Activated B cell treated with CpG ODN at 0.5 μM for 24 hours (primary cell): ENCODE results near the gene NKX2-8. TPM values are rescaled to one million over a fixed set of nuclear protein-coding genes. Genes with fewer than 3 reads are reported as not detected.

Experiments used
- ATAC-seq: fragments of 200-7000 bp; cut with Tn5 transposase; one replicate; pipeline ENCODE4 v1.10.0; 2021; ENCODE audit warnings: low read depth, mild to moderate bottlenecking, moderate library complexity
- CTCF ChIA-PET: fragments of 350-600 bp; sonication (Branson Sonifier 250); formaldehyde crosslinking; loops from one replicate; lab custom pipeline; 2021; ENCODE audit warnings: antibody characterized with exemption; lab: Charles Lee
- POLR2A ChIA-PET: fragments of 350-600 bp; sonication (Branson Sonifier 250); formaldehyde crosslinking; loops from one replicate; lab custom pipeline; 2021; ENCODE audit warnings: antibody characterized with exemption; lab: Charles Lee
- DNase-seq: peaks from one replicate; pipeline ENCODE4 v3.0.0; 2022
- H3K27ac Mint-ChIP-seq: one replicate; pipeline ENCODE4 v1.8.0; 2020; ENCODE audit warnings: mixed read lengths
- H3K27me3 Mint-ChIP-seq: one replicate; pipeline ENCODE4 v1.8.0; 2021; ENCODE audit warnings: mixed read lengths
- H3K36me3 Mint-ChIP-seq: one replicate; pipeline ENCODE4 v1.8.0; 2021; ENCODE audit warnings: low read depth, mixed read lengths
- H3K4me1 Mint-ChIP-seq: one replicate; pipeline ENCODE4 v1.8.0; 2021; ENCODE audit warnings: mixed read lengths
- H3K4me3 Mint-ChIP-seq: one replicate; pipeline ENCODE4 v1.8.0; 2020; ENCODE audit warnings: mild to moderate bottlenecking, mixed read lengths
- H3K9me3 Mint-ChIP-seq: one replicate; pipeline ENCODE4 v1.8.0; 2020; ENCODE audit warnings: mixed read lengths
- CTCF ChIP-seq: fragments of 200-600 bp; IDR thresholded peaks from one replicate; pipeline ENCODE4 v1.8.0; 2022; ENCODE audit warnings: antibody characterized with exemption, mild to moderate bottlenecking
- intact Hi-C: fragments of 100-400 bp; cut with micrococcal nuclease; formaldehyde crosslinking; loops from one replicate; pipeline ENCODE4 v1.15.1; 2024
- total RNA-seq: library from RNA; stranded (reverse); gene quantifications from 2 replicates; pipeline ENCODE4 v1.2.3, GENCODE V29; 2022

The NKX2-8 gene
- total RNA-seq, 1 donor from 2014 or later = not detected

GRCh38 chr14:36604757-36605505, 22.5 kb upstream of the NKX2-8 start:
- no peak for DNase-seq
- peaks cover 13% of the 10 kb centered on the region for H3K27me3 Mint-ChIP-seq

GRCh38 chr14:36600431-36600830, 18.0 kb upstream of the NKX2-8 start:
- intact Hi-C loops = no loop called here
- DNase-seq (no peak), ATAC-seq (no peak)
- Mint-ChIP-seq H3K27me3 (peaks cover 10% of the 10 kb centered on the region), H3K4me1 (no peaks in the 10 kb centered on the region), H3K9me3 (peaks cover 2% of the 10 kb centered on the region), H3K4me3 (no peak overlapping the region), H3K27ac (no peak overlapping the region), H3K36me3 (no peaks in the 10 kb centered on the region)
- ChIA-PET POLR2A (no interaction called here), CTCF (no interaction called here)
- TF ChIP-seq CTCF = no peak

More at GRCh38 chr14:36604757-36605505, 22.5 kb upstream of the NKX2-8 start:
- no peak for ATAC-seq
- peaks cover 2% of the 10 kb centered on the region for H3K9me3 Mint-ChIP-seq
- ChIA-PET CTCF (interaction anchor here (0.7 to 1.9 kb wide), 2 partner anchors 20 to 51 kb away, joined by 3 to 7 read pairs; no protein-coding TSS in a partner anchor), POLR2A (no interaction called here)
- intact Hi-C loops = loop anchor here (1.0 kb wide), 1 partner anchor 52 kb away; no protein-coding TSS in a partner anchor
- H3K36me3 Mint-ChIP-seq = no peaks in the 10 kb centered on the region
- no peaks in the 10 kb centered on the region for H3K4me1 Mint-ChIP-seq
- TF ChIP-seq CTCF = no peak
- no peak overlapping the region for H3K4me3 Mint-ChIP-seq
- no peak overlapping the region for H3K27ac Mint-ChIP-seq

GRCh38 chr14:36591482-36591881, 9.1 kb upstream of the NKX2-8 start:
- Mint-ChIP-seq H3K36me3 (no peaks in the 10 kb centered on the region), H3K27me3 (peaks cover 32% of the 10 kb centered on the region), H3K4me1 (no peaks in the 10 kb centered on the region), H3K27ac (no peak overlapping the region), H3K4me3 (no peak overlapping the region), H3K9me3 (no peaks in the 10 kb centered on the region)
- no peak for TF ChIP-seq CTCF
- ChIA-PET POLR2A (no interaction called here), CTCF (no interaction called here)
- ATAC-seq (no peak), DNase-seq (no peak)
- intact Hi-C loops = no loop called here

- ChIA-PET POLR2A (no interaction called here), CTCF (no interaction called here)
- no peak overlapping the region for H3K4me3 Mint-ChIP-seq
- DNase-seq = no peak
- H3K9me3 Mint-ChIP-seq = no peaks in the 10 kb centered on the region
- TF ChIP-seq CTCF = no peak
- H3K27ac Mint-ChIP-seq = no peak overlapping the region
- no peaks in the 10 kb centered on the region for H3K4me1 Mint-ChIP-seq
- ATAC-seq = no peak
- H3K27me3 Mint-ChIP-seq = peaks cover 51% of the 10 kb centered on the region
- no peaks in the 10 kb centered on the region for H3K36me3 Mint-ChIP-seq
- intact Hi-C loops = loop anchor here (5.0 to 10.0 kb wide), 2 partner anchors 64 to 69 kb away; partner anchors contain the start of gene NKX2-1
Observed at GRCh38 chr14:36588788-36589187, 6.4 kb upstream of the NKX2-8 start.

- CTCF ChIA-PET = no interaction called here
- intact Hi-C loops = loop anchor here (5.0 to 10.0 kb wide), 2 partner anchors 63 to 69 kb away; partner anchors contain the start of gene NKX2-1
- POLR2A ChIA-PET = no interaction called here
- Mint-ChIP-seq H3K36me3 (no peaks in the 10 kb centered on the region), H3K4me1 (no peaks in the 10 kb centered on the region), H3K9me3 (no peaks in the 10 kb centered on the region), H3K27me3 (peaks cover 53% of the 10 kb centered on the region), H3K27ac (no peak overlapping the region), H3K4me3 (no peak overlapping the region)
- ATAC-seq (no peak), DNase-seq (no peak)
- no peak for TF ChIP-seq CTCF
Observed at GRCh38 chr14:36588119-36588518, 5.7 kb upstream of the NKX2-8 start.
